HL-60 (cell line): ENCODE results near the gene CYGB.

Experiments used
- DNase-seq, 2 experiments: peaks; one replicate each; pipeline ENCODE4 v3.0.0-alpha.2; 2010 to 2020; ENCODE audit warnings: low read depth in 1 of 2, low spot score in 1 of 2
- H3K27ac ChIP-seq: fragments of 250-450 bp; sonication (Bioruptor Pico); replicated peaks from 2 replicates; pipeline ENCODE4 v1.5.1; 2020; ENCODE audit warnings: mild to moderate bottlenecking, moderate library complexity
- H3K27me3 ChIP-seq: fragments of 250-450 bp; sonication (Bioruptor Pico); 2 replicates; pipeline ENCODE4 v1.5.1; 2021; ENCODE audit warnings: mild to moderate bottlenecking, moderate library complexity; ENCODE audit not compliant: insufficient read depth, poor library complexity, severe bottlenecking
- H3K4me3 ChIP-seq: replicated peaks from 2 replicates; pipeline ENCODE4 v1.5.1; 2011; ENCODE audit warnings: mild to moderate bottlenecking, control low read depth, low read length; ENCODE audit not compliant: insufficient read depth
- CTCF ChIP-seq: IDR thresholded peaks from one replicate; pipeline ENCODE4 v1.5.1; 2011; ENCODE audit warnings: low read length, control low read depth, inconsistent platforms; ENCODE audit not compliant: insufficient read depth
- GABPA ChIP-seq: IDR thresholded peaks from 2 replicates; pipeline ENCODE4 v1.6.1; 2012; ENCODE audit warnings: low read depth
- POLR2AphosphoS5 ChIP-seq: IDR thresholded peaks from 2 replicates; pipeline ENCODE4 v1.6.1; 2012; ENCODE audit warnings: low read depth
- REST ChIP-seq: IDR thresholded peaks from 2 replicates; pipeline ENCODE4 v1.6.1; 2012; ENCODE audit warnings: low read depth; ENCODE audit not compliant: insufficient replicate concordance
- SPI1 ChIP-seq: IDR thresholded peaks from 2 replicates; pipeline ENCODE4 v1.6.1; 2012; ENCODE audit warnings: low read depth, mild to moderate bottlenecking, borderline replicate concordance

CYGB gene

GRCh38 chr17:76487451-76488192, 49.9 kb downstream of the CYGB start:
- Histone ChIP-seq H3K27me3 (no peaks in the 10 kb centered on the region), H3K27ac (no peak overlapping the region), H3K4me3 (no peak overlapping the region)
- no peak for DNase-seq
- TF ChIP-seq SPI1: no peak
- no peak for TF ChIP-seq POLR2AphosphoS5
- TF ChIP-seq CTCF: no peak
- no peak for TF ChIP-seq GABPA
- no peak for TF ChIP-seq REST

GRCh38 chr17:76485569-76485968, 51.9 kb downstream of the CYGB start:
- no peaks in the 10 kb centered on the region for H3K27me3 ChIP-seq
- DNase-seq: no peak
- TF ChIP-seq CTCF (no peak), SPI1 (no peak; the same call in 1 of the 2 replicates), GABPA (no peak), REST (no peak), POLR2AphosphoS5 (no peak)
- no peak overlapping the region for H3K27ac ChIP-seq
- H3K4me3 ChIP-seq: no peak overlapping the region

GRCh38 chr17:76484228-76484725, 53.2 kb downstream of the CYGB start:
- Histone ChIP-seq H3K27ac (no peak overlapping the region), H3K27me3 (no peaks in the 10 kb centered on the region), H3K4me3 (no peak overlapping the region)
- DNase-seq: no peak
- TF ChIP-seq REST (no peak), SPI1 (no peak), CTCF (no peak), GABPA (no peak), POLR2AphosphoS5 (no peak)
